Stomach (tissue), 9 donors: ENCODE measurements around the gene AP1S3. TPM values are rescaled to one million over a fixed set of nuclear protein-coding genes. Genes with fewer than 3 reads are reported as not detected.

ENCODE experiments used
- DNase-seq, 2 donors: peaks; one replicate each; pipeline versions ENCODE4 v3.0.0 to v3.0.0-alpha.2; 2013 to 2019
- H3K27ac ChIP-seq, 5 donors: fragments of 200-600 bp in 4 of 5; sonication (generic) in 4 of 5; one replicate each; pipeline ENCODE4 v1.5.1; 2013 to 2019; ENCODE audit warnings: mild to moderate bottlenecking in 1 of 5, moderate library complexity in 1 of 5
- H3K27me3 ChIP-seq, 3 donors: fragments of 200-600 bp; sonication (generic); one replicate each; pipeline ENCODE4 v1.5.1; 2017 to 2019; ENCODE audit warnings: mixed run types in 1 of 3
- H3K36me3 ChIP-seq, 4 donors: fragments of 200-600 bp; sonication (generic); 1 replicate in 3 of 4; 2 replicates in 1 of 4; pipeline ENCODE4 v1.5.1; 2016 to 2019
- H3K4me1 ChIP-seq, 4 donors: fragments of 200-600 bp; sonication (generic); one replicate each; pipeline ENCODE4 v1.5.1; 2016 to 2019
- H3K4me3 ChIP-seq, 4 donors: fragments of 200-600 bp; sonication (generic) in 3 of 4; one replicate each; pipeline ENCODE4 v1.5.1; 2016 to 2019; ENCODE audit warnings: mild to moderate bottlenecking in 1 of 4
- H3K9me3 ChIP-seq, 4 donors: fragments of 200-600 bp; sonication (generic); one replicate each; pipeline ENCODE4 v1.5.1; 2016 to 2019
- EP300 ChIP-seq: sonication (generic); formaldehyde crosslinking; IDR thresholded peaks from one replicate; pipeline ENCODE4 v1.6.1; 2017; ENCODE audit warnings: antibody characterized with exemption
- POLR2A ChIP-seq, 4 donors: fragments of 450-650 bp; IDR thresholded peaks; one replicate each; pipeline ENCODE4 v1.6.1; 2016; ENCODE audit warnings: antibody characterized with exemption in 4 of 4, control low read depth in 2 of 4, mild to moderate bottlenecking in 1 of 4, moderate library complexity in 1 of 4
- POLR2AphosphoS5 ChIP-seq, 3 donors: sonication (generic); formaldehyde crosslinking; IDR thresholded peaks; one replicate each; pipeline ENCODE4 v1.6.1; 2016; ENCODE audit warnings: antibody characterized with exemption in 3 of 3
- WGBS, 5 donors: extraction: QIAGEN DNeasy Blood & Tissue Kit in 3 of 5; methylation state at CpG; one replicate each; pipeline versions ENCODE4 v1.1.5 to v1.1.7; 2013 to 2018; 5-methylcytosine and 5-hydroxymethylcytosine counted together
- intact Hi-C: fragments of 100-400 bp; cut with DNase I; formaldehyde crosslinking; loops from one replicate; pipeline ENCODE4 v1.15.1; 2023; ENCODE audit warnings: low total_unique reads
- polyA plus RNA-seq, 3 donors: library from polyadenylated mRNA; stranded (reverse); fragments of 200-250 nt; gene quantifications; one replicate each; pipeline ENCODE4 v1.2.3, GENCODE V29; 2013
- total RNA-seq, 5 donors: library from RNA; depleted of rRNA; stranded (reverse); fragments of >200 nt; gene quantifications; one replicate each; pipeline versions ENCODE4 v1.1.0 to v1.2.3, GENCODE V29; 2014 to 2016
- TF ChIP-seq, protein P1 (sequence below), 7 experiments: fragments of 450-650 bp in 4 of 7; fragments of 200-600 bp in 3 of 7; sonication (generic) in 3 of 7; IDR thresholded peaks; one replicate each; pipeline ENCODE4 v1.5.1; 2016 to 2019; ENCODE audit warnings: antibody characterized with exemption in 7 of 7, control low read depth in 2 of 7, mild to moderate bottlenecking in 1 of 7
- donor health status: healthy with polysubstance abuse.
- donor health status: Bipolar disorder and iron deficiency.
- donor health status: healthy.

AP1S3 gene
- total and polyA plus RNA-seq, 8 donors = 1.5 to 18.2 (median 6.1) TPM; not detected in 2

DNA sequence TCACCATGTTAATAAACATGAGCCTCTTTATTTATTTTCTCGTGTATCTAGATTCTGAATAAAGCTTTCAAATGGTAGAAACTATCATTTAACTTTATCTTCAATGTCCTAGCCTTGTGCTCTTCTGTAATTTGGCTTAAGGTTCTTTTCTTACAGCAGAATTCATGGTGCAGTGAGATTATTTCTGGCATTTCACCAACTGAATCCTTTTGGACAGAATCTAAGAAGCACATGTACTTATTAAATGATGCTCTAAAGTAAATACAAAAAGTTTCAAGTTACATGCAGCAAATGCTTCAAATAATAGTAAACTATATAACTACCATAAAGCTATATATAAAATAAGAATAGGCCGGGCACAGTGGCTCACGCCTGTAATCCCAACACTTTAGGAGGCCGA lies 65.9 kb downstream of the AP1S3 start:
- WGBS, 5 donors = 93 to 98% (median 95%) methylated on average over 4 of the region's 4 CpGs

DNA sequence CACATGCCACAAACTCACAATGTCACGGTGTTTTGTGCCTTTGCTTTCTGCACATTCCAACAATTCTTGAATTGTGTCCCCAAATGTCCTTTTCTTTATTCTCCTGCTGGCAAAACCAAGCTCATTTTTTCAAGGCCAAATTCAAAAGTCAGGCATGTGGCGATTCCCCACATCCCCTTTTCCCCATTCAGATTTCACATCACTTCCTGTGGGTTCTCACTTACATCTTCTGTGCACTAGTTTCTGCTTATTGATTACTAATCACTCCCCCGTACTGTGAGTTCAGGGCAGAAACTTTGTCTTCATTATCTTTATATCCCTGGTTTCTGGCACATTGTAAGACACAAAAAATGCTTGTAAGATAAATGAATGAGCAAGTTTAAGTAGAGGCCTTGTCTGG lies 69.2 kb downstream of the AP1S3 start:
- intact Hi-C loops = no loop called here
- DNase-seq = no peak
- no peak for TF ChIP-seq POLR2AphosphoS5 (IDR thresholded peaks at IDR 0.05)
- TF ChIP-seq POLR2A (IDR thresholded peaks at IDR 0.05) = no peak
- no peak for TF ChIP-seq EP300
- TF ChIP-seq, protein P1, sequence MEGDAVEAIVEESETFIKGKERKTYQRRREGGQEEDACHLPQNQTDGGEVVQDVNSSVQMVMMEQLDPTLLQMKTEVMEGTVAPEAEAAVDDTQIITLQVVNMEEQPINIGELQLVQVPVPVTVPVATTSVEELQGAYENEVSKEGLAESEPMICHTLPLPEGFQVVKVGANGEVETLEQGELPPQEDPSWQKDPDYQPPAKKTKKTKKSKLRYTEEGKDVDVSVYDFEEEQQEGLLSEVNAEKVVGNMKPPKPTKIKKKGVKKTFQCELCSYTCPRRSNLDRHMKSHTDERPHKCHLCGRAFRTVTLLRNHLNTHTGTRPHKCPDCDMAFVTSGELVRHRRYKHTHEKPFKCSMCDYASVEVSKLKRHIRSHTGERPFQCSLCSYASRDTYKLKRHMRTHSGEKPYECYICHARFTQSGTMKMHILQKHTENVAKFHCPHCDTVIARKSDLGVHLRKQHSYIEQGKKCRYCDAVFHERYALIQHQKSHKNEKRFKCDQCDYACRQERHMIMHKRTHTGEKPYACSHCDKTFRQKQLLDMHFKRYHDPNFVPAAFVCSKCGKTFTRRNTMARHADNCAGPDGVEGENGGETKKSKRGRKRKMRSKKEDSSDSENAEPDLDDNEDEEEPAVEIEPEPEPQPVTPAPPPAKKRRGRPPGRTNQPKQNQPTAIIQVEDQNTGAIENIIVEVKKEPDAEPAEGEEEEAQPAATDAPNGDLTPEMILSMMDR (IDR thresholded peaks at IDR 0.05) = no peak
- peaks cover 0 to 6% (median 0%) of the 10 kb centered on the region in 4 donors for H3K36me3 ChIP-seq
- no peak overlapping the region for H3K4me3 ChIP-seq
- no peak overlapping the region for H3K27ac ChIP-seq
- H3K27me3 ChIP-seq = no peaks in the 10 kb centered on the region
- 58 to 87% (median 80%) methylated on average over 3 of the region's 3 CpGs for WGBS, 5 donors
- peaks cover 0 to 6% (median 2%) of the 10 kb centered on the region in 4 donors for H3K4me1 ChIP-seq
- no peaks in the 10 kb centered on the region for H3K9me3 ChIP-seq

More for the DNA sequence above, 65.9 kb downstream of the AP1S3 start:
- Histone ChIP-seq H3K4me3 (no peak overlapping the region), H3K36me3 (peaks cover 0 to 29% (median 23%) of the 10 kb centered on the region in 4 donors), H3K9me3 (no peaks in the 10 kb centered on the region), H3K4me1 (no peaks in the 10 kb centered on the region), H3K27ac (no peak overlapping the region), H3K27me3 (no peaks in the 10 kb centered on the region)
- TF ChIP-seq POLR2AphosphoS5 (IDR thresholded peaks at IDR 0.05) (no peak), POLR2A (IDR thresholded peaks at IDR 0.05) (no peak), EP300 (no peak)
- TF ChIP-seq, protein P1 (IDR thresholded peaks at IDR 0.05) = no peak
- DNase-seq = no peak
- intact Hi-C loops = no loop called here

DNA sequence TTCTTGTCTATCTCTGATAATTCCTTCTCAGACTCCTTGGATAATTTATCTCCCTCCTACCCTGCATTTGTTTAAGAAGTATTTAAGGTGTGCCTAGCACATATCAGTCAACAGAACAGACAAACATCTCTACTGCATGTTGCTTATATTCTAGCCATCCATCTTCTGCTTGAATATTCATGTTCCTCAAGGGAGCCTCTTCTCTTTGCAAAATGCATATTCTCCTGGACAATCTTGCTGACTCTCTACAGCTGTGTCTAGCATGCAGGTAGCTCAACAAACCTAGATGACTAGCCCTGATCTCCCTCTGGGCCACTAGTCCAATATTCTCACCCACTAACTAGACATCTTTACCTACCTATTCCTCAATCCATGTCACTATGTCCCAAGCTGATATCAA lies 70.0 kb downstream of the AP1S3 start:
- H3K36me3 ChIP-seq = peaks cover 0 to 6% (median 0%) of the 10 kb centered on the region in 4 donors
- H3K27me3 ChIP-seq = no peaks in the 10 kb centered on the region
- H3K4me3 ChIP-seq = no peak overlapping the region
- TF ChIP-seq, protein P1 (IDR thresholded peaks at IDR 0.05) = no peak
- no peak for TF ChIP-seq POLR2AphosphoS5 (IDR thresholded peaks at IDR 0.05)
- no peak for TF ChIP-seq EP300
- no peak for TF ChIP-seq POLR2A (IDR thresholded peaks at IDR 0.05)
- peaks cover 0 to 15% (median 7%) of the 10 kb centered on the region in 4 donors for H3K4me1 ChIP-seq
- H3K27ac ChIP-seq = no peak overlapping the region
- no peaks in the 10 kb centered on the region for H3K9me3 ChIP-seq
- intact Hi-C loops = no loop called here
- no peak for DNase-seq

- no peak overlapping the region for H3K27ac ChIP-seq
These were observed 72.1 kb downstream of the AP1S3 start for GRCh38 chr2:223765221-223765785.

More at GRCh38 chr2:223765221-223765785, 72.1 kb downstream of the AP1S3 start:
- intact Hi-C loops = no loop called here
- H3K4me3 ChIP-seq = no peak overlapping the region
- H3K36me3 ChIP-seq = peaks cover 0 to 6% (median 0%) of the 10 kb centered on the region in 4 donors
- H3K9me3 ChIP-seq = no peaks in the 10 kb centered on the region
- no peak for DNase-seq
- H3K27me3 ChIP-seq = no peaks in the 10 kb centered on the region
- WGBS, 5 donors = 75 to 81% (median 77%) methylated on average over 6 of the region's 6 CpGs
- TF ChIP-seq EP300 = no peak
- no peak for TF ChIP-seq POLR2AphosphoS5 (IDR thresholded peaks at IDR 0.05)
- TF ChIP-seq, protein P1 (IDR thresholded peaks at IDR 0.05) = no peak
- TF ChIP-seq POLR2A (IDR thresholded peaks at IDR 0.05) = no peak
- H3K4me1 ChIP-seq = peaks cover under 1 to 27% (median 15%) of the 10 kb centered on the region in 4 donors
